ENCODE results near the gene XPO6. TPM values are rescaled to one million over a fixed set of nuclear protein-coding genes. Genes with fewer than 3 reads are reported as not detected.

Gene XPO6
- total RNA-seq, 5 donors from 2014 or later (not counting 1 experiment from before 2014, with no cell fraction given), result 355 to 403 (median 391) TPM

DNA sequence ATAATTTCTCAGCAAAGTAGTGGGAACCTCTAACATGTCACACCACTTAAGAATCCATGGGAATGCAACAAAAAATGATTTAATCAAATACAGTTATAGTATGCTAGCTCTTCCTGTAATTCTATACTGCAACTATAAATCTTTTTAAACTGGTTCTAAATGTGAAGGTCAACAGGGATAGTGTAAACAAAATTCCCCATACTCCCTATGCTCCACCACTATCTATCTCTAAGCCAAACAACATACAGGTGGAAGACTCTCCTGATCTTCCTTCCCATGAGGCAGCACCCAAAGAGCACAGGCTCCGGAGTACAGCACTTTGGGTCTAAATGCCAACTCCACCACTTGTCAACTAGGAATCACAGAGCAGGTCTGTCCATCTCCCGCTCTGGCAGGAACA is 4.4 kb downstream of the XPO6 start:
- Histone ChIP-seq H3K4me1 (ENCODE audit: control insufficient read depth in 1 of 2, extremely low read depth in 1 of 2, insufficient read depth in 2 of 2, low read length in 2 of 2) (peaks cover 27 to 74% of the 10 kb centered on the region in 2 experiments), H3K4me3 (ENCODE audit: control insufficient read depth in 1 of 2, extremely low read depth in 1 of 2, low read length in 1 of 2) (no peak overlapping the region), H3K27me3 (replicated peaks in 1 of 2; ENCODE audit: control insufficient read depth in 2 of 2, extremely low read depth in 1 of 2, insufficient read depth in 2 of 2, low read length in 1 of 2) (no peaks in the 10 kb centered on the region), H3K27ac (ENCODE audit: low read length) (no peak overlapping the region), H3K36me3 (ENCODE audit: control insufficient read depth in 2 of 2, extremely low read depth in 1 of 2, insufficient read depth in 1 of 2, low read length in 1 of 2) (peaks cover 0 to 60% of the 10 kb centered on the region in 2 donors), H3K9me3 (no peaks in the 10 kb centered on the region)
- 80% methylated on average over 1 of the region's 2 CpGs for WGBS (ENCODE audit: insufficient coverage)
- Mint-ChIP-seq H3K36me3 (peaks cover 18% of the 10 kb centered on the region), H3K4me3 (peak overlapping the region; percentile 22 to 78 (median 52)), H3K27me3 (no peaks in the 10 kb centered on the region), H3K9me3 (peaks cover 0 to 3% (median 2%) of the 10 kb centered on the region in 3 donors), H3K4me1 (peaks cover 36 to 46% (median 44%) of the 10 kb centered on the region in 3 donors), H3K27ac (peak overlapping the region; percentile 47 to 79)
- DNase-seq (no peak), ATAC-seq (replicated peaks in 1 of 4) (no peak)
- ChIA-PET CTCF (interaction anchor here in 1 of 2 donors (1.4 kb wide), 1 partner anchor 11 kb away, joined by 3 read pairs; no protein-coding TSS in a partner anchor), POLR2A (interaction anchor here (0.7 kb wide), 2 partner anchors 20 to 93 kb away, joined by 3 read pairs; no protein-coding TSS in a partner anchor)

DNA sequence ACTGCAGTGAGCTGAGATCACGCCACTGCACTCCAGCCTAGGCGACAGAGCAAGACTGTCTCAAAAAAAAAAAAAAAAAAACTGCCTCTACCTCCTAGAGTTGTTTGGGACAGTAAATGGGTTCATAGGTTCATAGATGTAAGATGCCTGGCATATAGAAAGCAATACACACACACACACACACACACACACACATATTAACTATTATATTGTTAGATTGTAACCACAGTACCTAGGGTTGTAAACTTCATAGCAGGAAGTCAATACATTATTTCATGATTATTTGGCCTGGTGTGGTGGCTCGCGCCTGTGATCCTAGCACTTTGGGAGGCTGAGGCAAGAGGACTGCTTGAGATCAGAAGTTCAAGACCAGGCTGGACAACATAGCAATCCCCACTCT is 5.8 kb downstream of the XPO6 start:
- no peak for DNase-seq
- ChIA-PET CTCF (interaction anchor here in 1 of 2 donors (1.4 kb wide), 1 partner anchor 12 kb away, joined by 3 read pairs; no protein-coding TSS in a partner anchor), POLR2A (interaction anchor here in 1 of 2 donors (0.7 to 0.9 kb wide), 2 partner anchors 31 to 68 kb away, joined by 4 to 6 read pairs; no protein-coding TSS in a partner anchor)
- peaks cover 38 to 49% (median 39%) of the 10 kb centered on the region in 3 donors for H3K4me1 Mint-ChIP-seq
- Histone ChIP-seq H3K27me3 (replicated peaks in 1 of 2; ENCODE audit: control insufficient read depth in 2 of 2, extremely low read depth in 1 of 2, insufficient read depth in 2 of 2, low read length in 1 of 2) (no peaks in the 10 kb centered on the region), H3K9me3 (no peaks in the 10 kb centered on the region), H3K27ac (ENCODE audit: low read length) (no peak overlapping the region), H3K4me3 (ENCODE audit: control insufficient read depth in 1 of 2, extremely low read depth in 1 of 2, low read length in 1 of 2) (no peak overlapping the region), H3K4me1 (ENCODE audit: control insufficient read depth in 1 of 2, extremely low read depth in 1 of 2, insufficient read depth in 2 of 2, low read length in 2 of 2) (peaks cover 28 to 78% of the 10 kb centered on the region in 2 experiments), H3K36me3 (ENCODE audit: control insufficient read depth in 2 of 2, extremely low read depth in 1 of 2, insufficient read depth in 1 of 2, low read length in 1 of 2) (peaks cover 7 to 72% of the 10 kb centered on the region in 2 donors)
- no peak for ATAC-seq (replicated peaks in 1 of 4)
- H3K27ac Mint-ChIP-seq, result peak overlapping the region; percentile 8 to 24
- no peak overlapping the region for H3K4me3 Mint-ChIP-seq
- H3K27me3 Mint-ChIP-seq, result no peaks in the 10 kb centered on the region
- no peaks in the 10 kb centered on the region for H3K9me3 Mint-ChIP-seq
- peaks cover 28% of the 10 kb centered on the region for H3K36me3 Mint-ChIP-seq
- WGBS (ENCODE audit: insufficient coverage), result no CpG with 5 or more reads among the region's 4 CpGs

- H3K4me3 ChIP-seq (ENCODE audit: control insufficient read depth in 1 of 2, extremely low read depth in 1 of 2, low read length in 1 of 2), result no peak overlapping the region
- no peak overlapping the region for H3K4me3 Mint-ChIP-seq
Measured at GRCh38 chr16:28205117-28205899, 6.5 kb downstream of the XPO6 start.

GRCh38 chr16:28204622-28205021 is 7.1 kb downstream of the XPO6 start:
- Histone ChIP-seq H3K27me3 (replicated peaks in 1 of 2; ENCODE audit: control insufficient read depth in 2 of 2, extremely low read depth in 1 of 2, insufficient read depth in 2 of 2, low read length in 1 of 2) (no peaks in the 10 kb centered on the region), H3K9me3 (no peaks in the 10 kb centered on the region), H3K36me3 (ENCODE audit: control insufficient read depth in 2 of 2, extremely low read depth in 1 of 2, insufficient read depth in 1 of 2, low read length in 1 of 2) (peaks cover 10 to 83% of the 10 kb centered on the region in 2 donors), H3K27ac (ENCODE audit: low read length) (no peak overlapping the region), H3K4me3 (ENCODE audit: control insufficient read depth in 1 of 2, extremely low read depth in 1 of 2, low read length in 1 of 2) (peak overlapping the region in 1 of 2 donors; percentile 11), H3K4me1 (ENCODE audit: control insufficient read depth in 1 of 2, extremely low read depth in 1 of 2, insufficient read depth in 2 of 2, low read length in 2 of 2) (peaks cover 15 to 75% of the 10 kb centered on the region in 2 experiments)
- Mint-ChIP-seq H3K27ac (no peak overlapping the region), H3K36me3 (peaks cover 39% of the 10 kb centered on the region), H3K4me1 (peaks cover 31 to 52% (median 49%) of the 10 kb centered on the region in 3 donors), H3K9me3 (no peaks in the 10 kb centered on the region), H3K4me3 (no peak overlapping the region), H3K27me3 (no peaks in the 10 kb centered on the region)
- DNase-seq (no peak), ATAC-seq (replicated peaks in 1 of 4) (no peak)
- ChIA-PET CTCF (no interaction called here), POLR2A (interaction anchor here in 1 of 2 donors (0.6 kb wide), 2 partner anchors 22 to 50 kb away, joined by 3 to 4 read pairs; no protein-coding TSS in a partner anchor)
- WGBS (ENCODE audit: insufficient coverage), result 89% methylated on average over 3 of the region's 6 CpGs

More at GRCh38 chr16:28205117-28205899, 6.5 kb downstream of the XPO6 start:
- DNase-seq (no peak), ATAC-seq (replicated peaks in 1 of 4) (no peak)
- ChIA-PET CTCF (no interaction called here), POLR2A (interaction anchor here in 1 of 2 donors (0.7 to 0.9 kb wide), 2 partner anchors 30 to 67 kb away, joined by 4 to 6 read pairs; no protein-coding TSS in a partner anchor)
- H3K4me1 Mint-ChIP-seq, result peaks cover 38 to 54% (median 45%) of the 10 kb centered on the region in 3 donors
- peak overlapping the region in 1 of 2 donors; percentile 24 for H3K27ac Mint-ChIP-seq
- peaks cover 22 to 82% of the 10 kb centered on the region in 2 experiments for H3K4me1 ChIP-seq (ENCODE audit: control insufficient read depth in 1 of 2, extremely low read depth in 1 of 2, insufficient read depth in 2 of 2, low read length in 2 of 2)
- WGBS (ENCODE audit: insufficient coverage), result 100% methylated on average over 3 of the region's 6 CpGs
- H3K36me3 ChIP-seq (ENCODE audit: control insufficient read depth in 2 of 2, extremely low read depth in 1 of 2, insufficient read depth in 1 of 2, low read length in 1 of 2), result peaks cover 10 to 78% of the 10 kb centered on the region in 2 donors
- peaks cover 34% of the 10 kb centered on the region for H3K36me3 Mint-ChIP-seq
- H3K27ac ChIP-seq (ENCODE audit: low read length), result no peak overlapping the region
- H3K9me3 ChIP-seq, result no peaks in the 10 kb centered on the region
- H3K9me3 Mint-ChIP-seq, result no peaks in the 10 kb centered on the region
- H3K27me3 Mint-ChIP-seq, result no peaks in the 10 kb centered on the region
- no peaks in the 10 kb centered on the region for H3K27me3 ChIP-seq (replicated peaks in 1 of 2; ENCODE audit: control insufficient read depth in 2 of 2, extremely low read depth in 1 of 2, insufficient read depth in 2 of 2, low read length in 1 of 2)

GRCh38 chr16:28204204-28204603 is 7.6 kb downstream of the XPO6 start:
- peaks cover 13 to 83% of the 10 kb centered on the region in 2 donors for H3K36me3 ChIP-seq (ENCODE audit: control insufficient read depth in 2 of 2, extremely low read depth in 1 of 2, insufficient read depth in 1 of 2, low read length in 1 of 2)
- peaks cover 13 to 71% of the 10 kb centered on the region in 2 experiments for H3K4me1 ChIP-seq (ENCODE audit: control insufficient read depth in 1 of 2, extremely low read depth in 1 of 2, insufficient read depth in 2 of 2, low read length in 2 of 2)
- H3K27ac Mint-ChIP-seq, result no peak overlapping the region
- DNase-seq (no peak), ATAC-seq (replicated peaks in 1 of 4) (no peak)
- ChIA-PET CTCF (interaction anchor here in 1 of 2 donors (0.7 kb wide), 1 partner anchor 71 kb away, joined by 3 read pairs; no protein-coding TSS in a partner anchor), POLR2A (interaction anchor here in 1 of 2 donors (0.6 to 1.0 kb wide), 3 partner anchors 10 to 50 kb away, joined by 3 to 4 read pairs (median 4); no protein-coding TSS in a partner anchor)
- no peak overlapping the region for H3K4me3 Mint-ChIP-seq
- H3K36me3 Mint-ChIP-seq, result peaks cover 39% of the 10 kb centered on the region
- H3K27me3 Mint-ChIP-seq, result no peaks in the 10 kb centered on the region
- peak overlapping the region; percentile 41 for H3K27ac ChIP-seq (ENCODE audit: low read length)
- WGBS (ENCODE audit: insufficient coverage), result 84% methylated on average over 4 of the region's 4 CpGs
- no peak overlapping the region for H3K4me3 ChIP-seq (ENCODE audit: control insufficient read depth in 1 of 2, extremely low read depth in 1 of 2, low read length in 1 of 2)
- peaks cover 27 to 49% (median 47%) of the 10 kb centered on the region in 3 donors for H3K4me1 Mint-ChIP-seq
- no peaks in the 10 kb centered on the region for H3K27me3 ChIP-seq (replicated peaks in 1 of 2; ENCODE audit: control insufficient read depth in 2 of 2, extremely low read depth in 1 of 2, insufficient read depth in 2 of 2, low read length in 1 of 2)
- H3K9me3 ChIP-seq, result no peaks in the 10 kb centered on the region
- no peaks in the 10 kb centered on the region for H3K9me3 Mint-ChIP-seq

- Mint-ChIP-seq H3K27me3 (no peaks in the 10 kb centered on the region), H3K4me3 (peak overlapping the region in 2 of 3 donors; percentile 0 to 50), H3K4me1 (peaks cover 7 to 35% (median 35%) of the 10 kb centered on the region in 3 donors), H3K27ac (peak overlapping the region in 1 of 2 donors; percentile 78), H3K36me3 (peaks cover 28% of the 10 kb centered on the region), H3K9me3 (no peaks in the 10 kb centered on the region)
- ChIA-PET CTCF (interaction anchor here (0.5 to 1.3 kb wide), 10 partner anchors 8 to 61 kb away, joined by 3 to 10 read pairs (median 4); no protein-coding TSS in a partner anchor), POLR2A (interaction anchor here in 1 of 2 donors (0.6 kb wide), 1 partner anchor 13 kb away, joined by 9 read pairs; no protein-coding TSS in a partner anchor)
- peak overlapping the region; percentile 40 for H3K27ac ChIP-seq (ENCODE audit: low read length)
- H3K4me3 ChIP-seq (ENCODE audit: control insufficient read depth in 1 of 2, extremely low read depth in 1 of 2, low read length in 1 of 2), result no peak overlapping the region
- H3K27me3 ChIP-seq (replicated peaks in 1 of 2; ENCODE audit: control insufficient read depth in 2 of 2, extremely low read depth in 1 of 2, insufficient read depth in 2 of 2, low read length in 1 of 2), result no peaks in the 10 kb centered on the region
- H3K36me3 ChIP-seq (ENCODE audit: control insufficient read depth in 2 of 2, extremely low read depth in 1 of 2, insufficient read depth in 1 of 2, low read length in 1 of 2), result peaks cover 13 to 67% of the 10 kb centered on the region in 2 donors
- WGBS (ENCODE audit: insufficient coverage), result 74% methylated on average over 6 of the region's 6 CpGs
- DNase-seq (peak in 6 of 35 experiments; percentile 2 to 42 (median 19)), ATAC-seq (replicated peaks in 1 of 4) (peak in 2 of 4 experiments; percentile 43 to 46)
- no peaks in the 10 kb centered on the region for H3K9me3 ChIP-seq
- H3K4me1 ChIP-seq (ENCODE audit: control insufficient read depth in 1 of 2, extremely low read depth in 1 of 2, insufficient read depth in 2 of 2, low read length in 2 of 2), result peaks cover 4 to 52% of the 10 kb centered on the region in 2 experiments
Measured at GRCh38 chr16:28202147-28202746, 9.5 kb downstream of the XPO6 start.

Data from T-cell (primary cell).